Heart right ventricle (tissue), 16 donors: ENCODE results near the gene NPPB. TPM values are rescaled to one million over a fixed set of nuclear protein-coding genes. Genes with fewer than 3 reads are reported as not detected.
A peak's percentile ranks its signal among the peaks of the same experiment; 100 is the strongest.

Experiments used
- ATAC-seq, 8 donors: fragments of 200-7000 bp; cut with Tn5 transposase; one replicate each; pipeline ENCODE4 v1.9.1; 2020; ENCODE audit warnings: mild to moderate bottlenecking in 8 of 8, moderate library complexity in 8 of 8, moderate number of reproducible peaks in 1 of 8
- DNase-seq, 2 donors: peaks; one replicate each; pipeline ENCODE4 v3.0.0-alpha.2; 2020
- H3K27ac ChIP-seq, 10 donors: fragments of 200-600 bp; sonication (generic) in 2 of 10; one replicate each; pipeline versions ENCODE4 v1.5.0 to v1.8.0; 2020 to 2022; ENCODE audit warnings: mild to moderate bottlenecking in 3 of 10
- H3K27me3 ChIP-seq, 7 donors: fragments of 200-600 bp; one replicate each; pipeline ENCODE4 v1.8.0; 2021 to 2022; ENCODE audit warnings: mild to moderate bottlenecking in 2 of 7
- H3K36me3 ChIP-seq, 9 donors: fragments of 200-600 bp; sonication (generic) in 1 of 9; one replicate each; pipeline versions ENCODE4 v1.5.0 to v1.8.0; 2020 to 2022; ENCODE audit warnings: mild to moderate bottlenecking in 2 of 9
- H3K4me1 ChIP-seq, 9 donors: fragments of 200-600 bp; sonication (generic) in 1 of 9; one replicate each; pipeline versions ENCODE4 v1.5.0 to v1.8.0; 2020 to 2022; ENCODE audit warnings: mild to moderate bottlenecking in 4 of 9
- H3K4me3 ChIP-seq, 10 donors: fragments of 200-600 bp; sonication (generic) in 2 of 10; one replicate each; pipeline versions ENCODE4 v1.5.0 to v1.8.0; 2020 to 2022; ENCODE audit warnings: mild to moderate bottlenecking in 7 of 10, moderate library complexity in 2 of 10
- H3K9me3 ChIP-seq, 11 donors: fragments of 200-600 bp in 10 of 11; sonication (generic) in 2 of 11; one replicate each; pipeline versions ENCODE4 v1.5.0 to v1.8.0; 2013 to 2022; ENCODE audit warnings: mild to moderate bottlenecking in 2 of 11, control low read depth in 1 of 11, moderate library complexity in 1 of 11
- CTCF ChIP-seq, 9 donors: fragments of 200-600 bp; sonication (generic) in 2 of 9; IDR thresholded peaks; one replicate each; pipeline versions ENCODE4 v1.5.0 to v1.8.0; 2021 to 2022; ENCODE audit warnings: antibody characterized with exemption in 9 of 9, mild to moderate bottlenecking in 5 of 9, moderate library complexity in 1 of 9
- WGBS, 2 donors: extraction: QIAGEN DNeasy Blood & Tissue Kit; methylation state at CpG; one replicate each; pipeline ENCODE4 v1.1.7; 2013; ENCODE audit warnings: inconsistent platforms in 1 of 2; 5-methylcytosine and 5-hydroxymethylcytosine counted together
- intact Hi-C, 10 donors: fragments of 100-400 bp; cut with DNase I; formaldehyde crosslinking; loops; one replicate each; pipeline versions ENCODE4 v1.11.1 to v1.14.2; 2022
- polyA plus RNA-seq, 2 donors: library from polyadenylated mRNA; stranded (reverse); fragments of 200-250 nt; gene quantifications; one replicate each; pipeline ENCODE4 v1.2.3, GENCODE V29; 2013
- total RNA-seq, 10 donors: library from RNA; stranded (reverse); fragmentation: NEBNext Ultra II Directional in 3 of 10; extraction: Animal tissue kit (Norgen Biotek cat#: 25700) in 3 of 10; gene quantifications; one replicate each; pipeline versions ENCODE4 v1.2.1 to v1.2.4, GENCODE V29; 2021 to 2023
- donor health status: Arrhythmogenic right ventricular cardiomyopathy.
- donor health status: ischemic (EF 13 %, LVEDD 7.1; RV severe dilation, severe dysfunction).
- donor health status: healthy with polysubstance abuse.
- donor health status: DM: no; HTN: yes; CAD: no.
- donor health status: DM: no; HTN: no; CAD: no.
- donor health status: ischemic (EF 25% LVEDD 6.9; RV normal size, moderate dysfunction).
- donor health status: ischemic (EF 25% LVEDD 5.7; RV mildly dilated, moderate dysfunction).
- donor health status: healthy.
- donor health status: DM: yes; HTN: yes; CAD: no.
- donor health status: Ischemic cardiomyopathy.
- donor health status: ischemic (EF 35%, LVEDD 5.7; RV mildly dilated, moderate dysfunction).
- donor health status: nonischemic (EF 11% LVEDD 7.7; RV severe dilation, severe dysfunction).
- donor health status: DM: yes; HTN: yes; CAD: no.
- donor health status: PGD.
- donor health status: ischemic (EF 29% LVEDD 5.4; RV normal size, mild dysfunction).
- donor health status: nonischemic (EF 23%, LVEDD 6.1; RV moderate dilation, normal function).

Gene NPPB
- total and polyA plus RNA-seq, 12 donors: 1.1 to 15,996 (median 291) TPM

GRCh38 chr1:11838349-11839272 lies 20.1 kb downstream of the NPPB start:
- ATAC-seq (peak; percentile 66 to 82 (median 81)), DNase-seq (peak; percentile 64 to 81)
- Histone ChIP-seq H3K36me3 (peaks cover 0 to 100% (median 61%) of the 10 kb centered on the region in 9 donors), H3K4me3 (no peak overlapping the region), H3K27ac (peak overlapping the region in 3 of 10 donors; percentile 66 to 81 (median 79)), H3K9me3 (no peaks in the 10 kb centered on the region), H3K4me1 (peaks cover 0 to 44% (median 20%) of the 10 kb centered on the region in 9 donors), H3K27me3 (no peaks in the 10 kb centered on the region)
- TF ChIP-seq CTCF (IDR thresholded peaks at IDR 0.05): peak; percentile 96 to 100 (median 98)
- intact Hi-C loops: loop anchor here (1.0 to 10.0 kb wide), 8 partner anchors 54 to 186 kb away; no protein-coding TSS in a partner anchor
- WGBS, 2 donors: 65 to 67% methylated on average over 40 of the region's 40 CpGs

GRCh38 chr1:11837767-11838348 lies 20.9 kb downstream of the NPPB start:
- 85 to 89% methylated on average over 11 of the region's 11 CpGs for WGBS, 2 donors
- intact Hi-C loops: loop anchor here (1.0 to 10.0 kb wide), 9 partner anchors 55 to 193 kb away; no protein-coding TSS in a partner anchor
- H3K36me3 ChIP-seq: peaks cover 0 to 100% (median 64%) of the 10 kb centered on the region in 9 donors

GRCh38 chr1:11836955-11837766 lies 21.6 kb downstream of the NPPB start:
- Histone ChIP-seq H3K36me3 (peaks cover 5 to 100% (median 70%) of the 10 kb centered on the region in 9 donors), H3K9me3 (no peaks in the 10 kb centered on the region), H3K4me1 (peaks cover 0 to 35% (median 13%) of the 10 kb centered on the region in 9 donors), H3K4me3 (no peak overlapping the region), H3K27ac (no peak overlapping the region), H3K27me3 (no peaks in the 10 kb centered on the region)
- DNase-seq (no peak), ATAC-seq (no peak)
- WGBS, 2 donors: 89 to 90% methylated on average over 36 of the region's 36 CpGs
- no peak for TF ChIP-seq CTCF (IDR thresholded peaks at IDR 0.05)
- intact Hi-C loops: loop anchor here in 8 of 10 donors (2.0 to 10.0 kb wide), 5 partner anchors 128 to 194 kb away; no protein-coding TSS in a partner anchor

More at GRCh38 chr1:11837767-11838348, 20.9 kb downstream of the NPPB start:
- Histone ChIP-seq H3K4me3 (no peak overlapping the region), H3K27ac (no peak overlapping the region), H3K4me1 (peaks cover 0 to 42% (median 20%) of the 10 kb centered on the region in 9 donors), H3K27me3 (no peaks in the 10 kb centered on the region), H3K9me3 (no peaks in the 10 kb centered on the region)
- no peak for DNase-seq
- TF ChIP-seq CTCF (IDR thresholded peaks at IDR 0.05): no peak
- peak in 1 of 8 donors; percentile 1 for ATAC-seq
